Measurements from ENCODE around the gene CARM1. TPM values are rescaled to one million over a fixed set of nuclear protein-coding genes. Genes with fewer than 3 reads are reported as not detected.

CARM1 gene
- total RNA-seq, 2 donors from 2014 or later, result 14.5 to 54.4 TPM

GRCh38 chr19:10924597-10924996 lies 53.2 kb downstream of the CARM1 start:
- Histone ChIP-seq H3K27me3 (replicated peaks; ENCODE audit: insufficient read depth) (no peaks in the 10 kb centered on the region), H3K9me3 (no peaks in the 10 kb centered on the region), H3K27ac (no peak overlapping the region), H3K36me3 (peaks cover 6 to 11% of the 10 kb centered on the region in 2 donors), H3K4me3 (no peak overlapping the region), H3K4me1 (replicated peaks) (peaks cover 8% of the 10 kb centered on the region)
- 83% methylated on average over 13 of the region's 13 CpGs for WGBS
- DNase-seq (ENCODE audit: low spot score), result no peak
- intact Hi-C loops (cut with DNase I), result no loop called here
- no peak for TF ChIP-seq POLR2AphosphoS5 (IDR thresholded peaks at IDR 0.05)
- no peak for TF ChIP-seq CTCF (IDR thresholded peaks at IDR 0.05)
- no peak for TF ChIP-seq POLR2A (IDR thresholded peaks at IDR 0.05)

GRCh38 chr19:10927730-10928562 lies 56.6 kb downstream of the CARM1 start:
- peaks cover 0 to 4% of the 10 kb centered on the region in 2 donors for H3K36me3 ChIP-seq
- TF ChIP-seq POLR2AphosphoS5 (IDR thresholded peaks at IDR 0.05) (no peak), CTCF (IDR thresholded peaks at IDR 0.05) (no peak), POLR2A (IDR thresholded peaks at IDR 0.05) (no peak)
- peak overlapping the region; percentile 73 to 85 for H3K27ac ChIP-seq
- H3K4me3 ChIP-seq, result peak overlapping the region; percentile 95
- no peaks in the 10 kb centered on the region for H3K27me3 ChIP-seq (replicated peaks; ENCODE audit: insufficient read depth)
- H3K9me3 ChIP-seq, result no peaks in the 10 kb centered on the region
- no peak for DNase-seq (ENCODE audit: low spot score)
- H3K4me1 ChIP-seq (replicated peaks), result peaks cover 11% of the 10 kb centered on the region
- WGBS, result 9% methylated on average over 39 of the region's 47 CpGs
- intact Hi-C loops (cut with DNase I), result loop anchor here (5.0 kb wide), 1 partner anchor 56 kb away; the partner anchor contains the start of gene CARM1

- peak; percentile 98 for DNase-seq (ENCODE audit: low spot score)
- intact Hi-C loops (cut with DNase I), result loop anchor here (5.0 kb wide), 1 partner anchor 56 kb away; the partner anchor contains the start of gene CARM1
- H3K4me1 ChIP-seq (replicated peaks), result peaks cover 11% of the 10 kb centered on the region
- peak in 3 of 4 experiments; percentile 16 to 35 (median 27) for TF ChIP-seq CTCF (IDR thresholded peaks at IDR 0.05)
- peak; percentile 80 for TF ChIP-seq POLR2A (IDR thresholded peaks at IDR 0.05)
- TF ChIP-seq POLR2AphosphoS5 (IDR thresholded peaks at IDR 0.05), result peak; percentile 99
- no peaks in the 10 kb centered on the region for H3K9me3 ChIP-seq
- H3K36me3 ChIP-seq, result no peaks in the 10 kb centered on the region
- peak within 1 kb of the TSS; percentile 73 to 85 for H3K27ac ChIP-seq
- peak within 1 kb of the TSS; percentile 95 for H3K4me3 ChIP-seq
- under 1% methylated on average over 53 of the region's 96 CpGs for WGBS
- H3K27me3 ChIP-seq (replicated peaks; ENCODE audit: insufficient read depth), result no peaks in the 10 kb centered on the region
Measured at GRCh38 chr19:10928563-10929401, 57.4 kb downstream of the CARM1 start, which contains the start of the genes TIMM29 and YIPF2. TSS of gene TIMM29 (plus strand) at chr19:10928811. CDS start at chr19:10928823, 12 bp downstream. TSS of gene YIPF2 (minus strand) at chr19:10928639. CDS start at chr19:10928410, 229 bp downstream.

GRCh38 chr19:10929402-10929794 lies 58.0 kb downstream of the CARM1 start:
- H3K4me1 ChIP-seq (replicated peaks), result peaks cover 11% of the 10 kb centered on the region
- TF ChIP-seq POLR2AphosphoS5 (IDR thresholded peaks at IDR 0.05) (no peak), CTCF (IDR thresholded peaks at IDR 0.05) (no peak), POLR2A (IDR thresholded peaks at IDR 0.05) (no peak)
- peak overlapping the region; percentile 73 to 85 for H3K27ac ChIP-seq
- peak overlapping the region; percentile 95 for H3K4me3 ChIP-seq
- H3K9me3 ChIP-seq, result no peaks in the 10 kb centered on the region
- H3K36me3 ChIP-seq, result no peaks in the 10 kb centered on the region
- WGBS, result 7% methylated on average over 26 of the region's 27 CpGs
- intact Hi-C loops (cut with DNase I), result loop anchor here (5.0 kb wide), 1 partner anchor 57 kb away; the partner anchor contains the start of gene CARM1
- no peaks in the 10 kb centered on the region for H3K27me3 ChIP-seq (replicated peaks; ENCODE audit: insufficient read depth)
- DNase-seq (ENCODE audit: low spot score), result no peak

All from prostate gland (tissue), 2 donors.